GF-D8 (cell line): Measurements from ENCODE around the gene ZNF436.
A peak's percentile ranks its signal among the peaks of the same experiment; 100 is the strongest.
"Not testable (repeated sequence)": the region's sequence is repeated elsewhere in the genome, so short reads cannot be mapped to it uniquely, and the experiment has no call there.

Experiments used
- DNase-seq: peaks from one replicate; lab custom pipeline; 2025; lab: John Stamatoyannopoulos, UW

Gene ZNF436

DNA sequence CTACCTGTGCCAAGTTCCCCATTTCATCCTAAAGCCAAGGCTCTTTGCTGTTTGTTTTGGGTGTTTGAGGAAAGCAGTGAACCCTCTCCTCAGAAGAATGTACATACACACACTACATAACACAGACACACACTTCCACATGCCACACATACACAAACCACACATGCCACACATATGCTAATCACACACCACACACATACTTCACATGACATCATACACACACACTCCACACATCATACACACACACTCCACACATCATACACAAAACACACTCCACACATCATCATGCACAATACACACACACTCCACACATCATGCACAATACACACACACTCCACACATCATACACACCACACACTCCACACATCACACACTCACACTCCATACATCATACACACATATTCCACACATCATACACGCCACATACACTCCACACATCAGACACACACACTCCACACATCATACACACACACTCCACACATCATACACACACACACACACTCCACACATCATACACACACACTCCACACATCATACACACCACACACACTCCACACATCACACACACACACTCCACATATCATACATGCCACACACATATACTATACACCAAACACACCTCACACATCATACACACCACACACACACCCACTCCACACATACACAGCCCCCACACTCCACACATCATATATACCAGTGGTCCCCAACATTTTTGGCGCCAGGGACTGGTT, 22.7 kb upstream of the ZNF436 start:
- no peak for DNase-seq

DNA sequence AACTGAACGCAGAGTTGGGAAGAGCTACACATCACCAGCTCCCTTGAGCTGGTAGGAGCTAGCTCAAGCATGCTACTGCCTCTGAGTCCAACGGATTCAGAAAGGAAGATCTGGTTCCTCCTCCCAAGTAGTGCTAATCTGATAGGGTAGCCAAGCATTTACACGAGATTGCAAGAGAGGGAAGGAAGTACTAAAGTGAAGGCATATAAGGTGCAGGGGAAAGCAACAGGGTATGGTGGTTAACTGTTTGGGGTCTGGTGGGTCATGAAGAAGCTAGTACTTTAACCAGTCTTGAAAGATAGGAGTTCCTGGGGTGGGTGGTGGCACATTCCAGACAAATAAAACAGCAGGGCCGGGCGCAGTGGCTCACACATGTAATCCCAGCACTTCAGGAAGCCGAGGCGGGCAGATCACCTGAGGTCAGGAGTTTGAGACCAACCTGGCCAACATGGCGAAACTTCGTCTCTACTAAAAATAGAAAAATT, 20.2 kb upstream of the ZNF436 start:
- peak; percentile 36 for DNase-seq

DNA sequence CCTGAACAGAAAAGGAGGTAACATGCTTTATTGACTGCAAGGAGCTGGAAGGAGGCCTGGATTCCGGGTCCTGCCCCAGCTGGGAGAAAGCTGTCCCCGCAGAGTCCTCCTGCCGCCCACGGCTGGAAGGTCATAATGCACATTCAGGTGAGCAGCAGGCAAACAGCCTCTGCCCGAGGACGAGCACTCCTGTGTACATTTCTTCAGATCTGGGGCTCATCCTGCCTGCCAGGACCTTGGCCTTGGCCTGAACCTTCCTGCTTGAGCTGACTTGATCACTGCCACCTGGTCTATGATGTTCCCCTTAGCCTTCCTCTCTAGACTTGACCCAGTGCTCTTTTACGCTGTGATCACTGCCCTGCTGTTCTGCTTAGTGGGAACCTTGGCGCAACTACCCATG, 17.9 kb upstream of the ZNF436 start:
- no peak for DNase-seq

DNA sequence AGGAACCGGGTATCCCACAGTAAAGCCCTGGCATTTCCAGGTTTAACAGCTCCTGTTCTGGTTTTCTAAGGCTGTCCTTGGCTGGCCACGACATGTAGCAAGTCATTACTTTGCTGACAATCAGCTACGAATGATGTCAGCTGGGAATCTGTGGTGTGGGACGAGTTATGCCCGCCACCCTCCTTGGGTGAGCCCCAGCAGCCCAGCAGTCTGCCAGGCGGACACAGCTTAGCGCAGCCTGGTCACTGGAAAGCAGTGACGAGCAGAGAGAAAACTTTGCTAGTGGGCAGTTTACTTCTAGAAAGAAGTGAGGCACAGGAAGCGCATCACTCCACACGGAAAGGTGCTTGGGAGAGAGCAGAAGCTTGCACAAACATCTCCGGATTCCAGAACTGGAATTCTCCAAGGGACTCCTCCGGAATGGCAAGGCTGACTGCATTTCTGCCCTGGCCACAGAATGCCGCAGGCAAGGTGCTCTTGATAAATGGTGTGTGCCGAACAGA, 15.5 kb upstream of the ZNF436 start:
- DNase-seq = no peak

DNA sequence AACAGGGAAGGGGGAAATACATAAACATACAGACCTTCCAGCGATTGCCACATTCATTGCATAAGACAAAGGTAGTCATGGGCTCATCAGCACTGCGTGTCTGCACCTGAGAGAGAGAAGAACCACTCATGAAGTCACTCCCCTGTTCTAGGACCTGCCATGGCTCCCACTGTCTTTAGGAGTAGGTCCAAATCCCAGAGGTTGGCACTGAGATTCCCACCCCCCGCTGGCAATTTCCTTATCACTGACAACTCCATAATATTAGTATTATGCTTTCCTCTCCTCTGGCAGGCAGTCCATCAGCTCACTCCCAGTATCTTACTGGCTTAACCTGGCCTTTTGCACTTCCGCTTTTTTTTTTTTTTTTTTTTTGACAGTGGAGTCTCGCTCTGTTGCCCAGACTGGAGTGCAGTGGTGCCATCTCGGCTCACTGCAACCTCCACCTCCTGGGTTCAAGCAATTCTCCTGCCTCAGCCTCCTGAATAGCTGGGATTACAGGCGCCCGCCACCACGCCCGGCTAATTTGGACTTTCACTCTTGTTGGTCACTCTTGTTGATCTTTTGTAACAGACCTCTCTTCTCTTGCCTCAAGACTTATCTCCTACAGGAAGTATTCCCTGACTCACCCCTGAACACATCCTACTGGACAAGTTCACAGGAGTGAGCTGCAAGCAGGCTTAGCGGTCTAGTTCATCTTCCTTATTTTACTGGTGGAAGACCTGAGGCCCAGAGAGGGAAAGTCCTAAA, 14.8 kb upstream of the ZNF436 start:
- DNase-seq = no peak

- no peak for DNase-seq
These were observed 14.1 kb upstream of the ZNF436 start for GRCh38 chr1:23383577-23384311.

DNA sequence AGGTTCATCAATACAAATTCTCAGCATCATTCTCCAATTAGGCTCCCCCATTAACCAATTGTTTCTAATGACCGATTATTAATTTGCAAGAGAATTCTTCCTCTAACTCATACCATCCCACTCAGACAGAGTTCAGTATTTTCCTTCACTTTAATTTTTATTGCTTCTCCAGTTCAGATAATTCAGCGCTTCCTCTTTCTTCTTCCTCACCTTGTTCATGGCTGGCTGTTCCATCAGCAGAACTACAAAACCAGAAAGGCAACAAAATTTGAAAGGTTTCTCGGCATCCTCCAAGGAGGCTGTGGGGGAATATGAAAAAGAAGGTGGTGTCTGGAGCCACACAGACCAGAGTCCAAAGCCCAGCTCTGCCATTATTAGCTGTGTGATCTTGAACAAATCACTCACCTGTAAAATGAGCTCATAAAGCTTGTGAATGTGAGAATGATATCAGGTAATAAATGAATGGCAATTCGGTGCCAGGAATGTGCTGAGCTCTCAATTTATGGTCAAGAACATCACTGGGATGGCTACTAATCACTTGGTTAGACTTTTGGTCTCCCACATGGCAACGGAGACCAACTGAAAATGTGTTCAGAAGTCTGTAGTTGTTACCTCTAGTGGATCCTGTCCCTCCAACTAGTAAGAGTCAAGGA, 11.7 kb upstream of the ZNF436 start:
- DNase-seq = no peak

DNA sequence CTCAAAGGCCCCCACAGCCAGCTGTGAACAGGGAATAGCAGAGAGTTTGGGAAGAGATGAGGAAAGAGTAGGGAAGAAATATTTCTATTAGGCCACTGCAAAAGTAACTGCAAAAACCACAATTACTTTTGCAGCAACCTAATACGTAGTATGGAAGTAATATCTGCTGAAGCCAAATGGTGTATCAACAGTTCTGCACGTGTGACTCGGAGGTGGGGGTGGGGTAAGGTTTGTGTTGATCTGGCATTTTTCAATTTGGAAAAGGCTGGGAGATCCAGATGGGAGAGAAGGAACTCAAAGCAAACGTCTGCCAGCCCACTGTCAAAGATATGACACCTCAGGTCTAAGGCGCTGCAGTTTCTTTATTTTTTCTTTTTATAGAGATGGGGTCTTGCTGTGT, 11.1 kb upstream of the ZNF436 start:
- DNase-seq = no peak

DNA sequence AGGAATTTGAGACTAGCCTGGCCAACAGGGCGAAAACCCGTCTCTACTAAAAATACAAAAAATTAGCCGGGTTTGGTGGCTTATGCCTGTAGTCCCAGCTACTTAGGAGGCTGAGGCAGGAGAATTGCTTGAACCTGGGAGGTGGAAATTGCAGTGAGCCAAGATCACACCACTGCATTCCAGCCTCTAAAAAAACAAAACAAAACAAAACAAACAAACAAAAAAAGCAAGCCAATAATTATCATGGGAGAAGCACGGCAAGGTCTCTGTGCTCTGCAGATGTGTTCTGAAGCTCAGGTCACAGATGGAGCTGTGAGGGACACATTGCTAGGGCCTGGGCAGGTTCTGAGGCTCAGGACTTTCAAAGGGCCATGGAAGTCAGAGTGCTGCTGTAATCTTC, 10.6 kb upstream of the ZNF436 start:
- not testable (repeated sequence) for DNase-seq

- no peak for DNase-seq
These were observed 7.5 kb upstream of the ZNF436 start for GRCh38 chr1:23376890-23377811.

- not testable (repeated sequence) for DNase-seq
These were observed 4.6 kb upstream of the ZNF436 start for GRCh38 chr1:23374079-23374735.

DNA sequence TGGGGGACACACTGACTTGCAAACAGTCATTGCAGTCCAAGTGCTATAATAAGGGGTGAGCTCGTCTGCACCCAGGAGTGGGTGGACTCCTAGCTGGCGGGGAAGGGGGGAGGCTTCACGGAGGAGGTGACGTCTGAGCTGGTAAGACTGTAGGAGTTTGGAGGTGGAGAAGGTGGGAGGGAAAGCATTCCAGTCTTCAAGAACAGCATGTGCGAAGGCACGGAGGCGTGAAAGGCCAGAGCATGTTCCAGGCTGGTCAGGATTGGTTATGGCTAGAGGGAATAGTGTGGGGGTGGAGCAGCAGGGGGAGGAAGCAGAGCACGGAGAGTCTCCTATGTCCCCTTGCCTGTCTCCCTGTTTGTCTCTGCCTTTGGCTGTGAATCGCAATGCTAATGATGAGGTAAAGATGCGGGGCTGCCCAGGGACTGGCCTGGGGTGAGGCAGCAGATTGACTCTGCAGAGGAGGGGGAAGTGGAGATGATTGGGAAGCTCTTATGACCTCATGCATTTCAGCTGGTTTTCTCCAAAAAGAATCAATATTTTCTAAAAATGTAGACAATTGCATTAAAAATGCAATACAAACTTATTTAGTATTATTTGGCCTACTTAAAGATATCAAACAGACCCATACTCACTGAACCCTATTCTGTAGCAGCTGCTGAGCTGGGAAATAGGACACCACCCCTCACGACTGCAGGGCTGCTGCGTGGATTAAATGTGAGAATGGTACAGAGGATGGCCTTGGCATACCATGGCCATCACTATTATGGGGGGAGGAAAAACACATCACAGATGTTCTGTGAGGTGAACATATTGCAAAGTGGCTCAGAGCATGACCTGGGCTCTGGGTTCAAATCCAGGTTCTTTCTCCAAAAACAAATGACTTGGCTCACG, 2.6 kb upstream of the ZNF436 start:
- DNase-seq = no peak

GRCh38 chr1:23370709-23371584, 1.3 kb upstream of the ZNF436 start:
- DNase-seq = no peak

DNA sequence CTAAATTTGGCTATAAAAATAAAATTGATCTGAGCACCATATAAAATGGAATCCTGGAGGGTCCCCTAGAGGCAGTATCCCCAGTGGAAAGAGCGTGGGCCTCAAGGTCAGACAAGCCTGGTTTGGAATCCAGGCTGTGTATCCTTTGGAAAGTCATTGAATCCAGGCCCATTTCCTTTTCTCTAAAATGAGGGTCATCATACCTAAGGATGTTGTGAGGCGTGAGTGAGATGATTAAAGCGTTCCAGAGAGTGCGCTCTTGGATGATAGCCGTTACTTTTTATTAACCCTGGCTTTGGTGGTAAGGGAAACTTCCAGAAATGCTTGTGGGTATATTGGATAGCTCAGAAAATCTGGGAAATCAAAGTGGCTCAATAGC, 683 bp upstream of the ZNF436 start:
- no peak for DNase-seq

GRCh38 chr1:23368562-23369334, 888 bp downstream of the ZNF436 start:
- DNase-seq = peak; percentile 77

- peak; percentile 95 for DNase-seq
These were observed 1.7 kb downstream of the ZNF436 start for GRCh38 chr1:23367791-23368561.

DNA sequence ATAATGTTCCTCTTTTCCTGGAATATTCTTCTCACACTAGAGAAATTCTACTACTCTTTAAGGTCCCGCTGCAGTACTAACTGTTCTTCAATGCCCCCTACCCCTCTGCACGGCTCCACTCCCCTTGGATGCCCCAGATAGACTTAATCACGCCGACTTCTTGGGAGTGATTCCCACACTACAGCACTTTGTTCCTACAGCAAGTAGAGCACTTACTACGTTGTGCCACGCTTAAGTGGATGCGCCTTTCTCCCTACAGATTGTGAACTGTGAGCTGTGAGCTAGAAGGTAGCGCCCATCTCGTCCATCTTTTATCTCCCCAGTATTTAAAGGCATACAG, 2.2 kb downstream of the ZNF436 start:
- no peak for DNase-seq
